ENCODE results near the gene RRAGD. TPM values are rescaled to one million over a fixed set of nuclear protein-coding genes. Genes with fewer than 3 reads are reported as not detected.

The RRAGD gene
- total and polyA plus RNA-seq, 2 experiments from 2014 or later = 11.8 to 28.1 TPM

DNA sequence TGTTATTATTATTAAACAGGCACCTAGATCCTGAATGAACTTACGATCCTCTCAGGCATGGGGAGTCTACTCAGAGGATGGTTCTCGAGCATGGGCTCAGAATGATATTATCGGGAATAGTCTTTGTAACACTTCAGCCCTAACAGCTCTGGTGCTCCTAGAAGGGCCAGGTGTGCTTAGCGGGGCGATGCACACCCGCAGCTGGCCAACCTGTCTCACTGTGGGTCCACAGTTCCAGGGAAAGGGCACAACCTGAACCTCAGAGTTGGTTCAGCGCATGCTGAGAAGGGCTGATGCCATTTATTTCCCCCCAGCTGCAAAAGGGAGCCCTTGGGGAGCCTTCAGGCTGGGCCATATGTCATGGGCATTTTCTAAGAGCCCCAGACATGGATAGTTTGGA lies 26.2 kb downstream of the RRAGD start:
- no peaks in the 10 kb centered on the region for H3K36me3 ChIP-seq (replicated peaks; ENCODE audit: insufficient read depth, low read depth)
- no peak overlapping the region for H2AFZ ChIP-seq
- H3K4me2 ChIP-seq = no peak overlapping the region
- H3K9me3 ChIP-seq (ENCODE audit: low read depth) = no peaks in the 10 kb centered on the region
- no peaks in the 10 kb centered on the region for H3K79me2 ChIP-seq
- no peak overlapping the region for H3K27ac ChIP-seq
- no peaks in the 10 kb centered on the region for H3K27me3 ChIP-seq
- no peak overlapping the region for H3K4me3 ChIP-seq
- no peaks in the 10 kb centered on the region for H3K4me1 ChIP-seq (ENCODE audit: insufficient read depth)
- TF ChIP-seq EZH2phosphoT487 (IDR thresholded peaks at IDR 0.05; ENCODE audit: low read depth, severe bottlenecking, unreplicated experiment) = no peak
- no peak for TF ChIP-seq CTCF (IDR thresholded peaks at IDR 0.05; ENCODE audit: poor library complexity)
- TF ChIP-seq EZH2 (IDR thresholded peaks at IDR 0.05; ENCODE audit: borderline replicate concordance) = no peak
- DNase-seq (ENCODE audit: low spot score) = no peak
- WGBS (ENCODE audit: low lambda C conversion rate, missing lambda C conversion rate) = over 99% methylated on average over 7 of the region's 7 CpGs
- no peaks in the 10 kb centered on the region for H3K9me2 ChIP-seq (replicated peaks; ENCODE audit: insufficient read depth)
- no peaks in the 10 kb centered on the region for H4K20me1 ChIP-seq (ENCODE audit: insufficient read depth, poor library complexity, severe bottlenecking)

GRCh38 chr6:89385156-89385667 lies 26.9 kb downstream of the RRAGD start:
- Histone ChIP-seq H3K9me2 (replicated peaks; ENCODE audit: insufficient read depth) (no peaks in the 10 kb centered on the region), H3K36me3 (replicated peaks; ENCODE audit: insufficient read depth, low read depth) (no peaks in the 10 kb centered on the region), H3K4me1 (ENCODE audit: insufficient read depth) (no peaks in the 10 kb centered on the region), H3K9me3 (ENCODE audit: low read depth) (no peaks in the 10 kb centered on the region), H4K20me1 (ENCODE audit: insufficient read depth, poor library complexity, severe bottlenecking) (no peaks in the 10 kb centered on the region), H3K4me3 (no peak overlapping the region), H3K27me3 (no peaks in the 10 kb centered on the region), H2AFZ (no peak overlapping the region), H3K79me2 (no peaks in the 10 kb centered on the region), H3K27ac (no peak overlapping the region), H3K4me2 (no peak overlapping the region)
- TF ChIP-seq CTCF (IDR thresholded peaks at IDR 0.05; ENCODE audit: poor library complexity) (no peak), EZH2 (IDR thresholded peaks at IDR 0.05; ENCODE audit: borderline replicate concordance) (no peak), EZH2phosphoT487 (IDR thresholded peaks at IDR 0.05; ENCODE audit: low read depth, severe bottlenecking, unreplicated experiment) (no peak)
- 73% methylated on average over 5 of the region's 5 CpGs for WGBS (ENCODE audit: low lambda C conversion rate, missing lambda C conversion rate)
- no peak for DNase-seq (ENCODE audit: low spot score)

- Histone ChIP-seq H3K4me3 (no peak overlapping the region), H3K79me2 (no peaks in the 10 kb centered on the region), H4K20me1 (ENCODE audit: insufficient read depth, poor library complexity, severe bottlenecking) (no peaks in the 10 kb centered on the region), H3K9me3 (ENCODE audit: low read depth) (no peaks in the 10 kb centered on the region), H3K9me2 (replicated peaks; ENCODE audit: insufficient read depth) (no peaks in the 10 kb centered on the region), H3K27me3 (no peaks in the 10 kb centered on the region), H3K27ac (no peak overlapping the region), H3K36me3 (replicated peaks; ENCODE audit: insufficient read depth, low read depth) (no peaks in the 10 kb centered on the region), H3K4me2 (no peak overlapping the region), H3K4me1 (ENCODE audit: insufficient read depth) (no peaks in the 10 kb centered on the region), H2AFZ (no peak overlapping the region)
- DNase-seq (ENCODE audit: low spot score) = no peak
- WGBS (ENCODE audit: low lambda C conversion rate, missing lambda C conversion rate) = 79% methylated on average over 2 of the region's 2 CpGs
- TF ChIP-seq EZH2 (IDR thresholded peaks at IDR 0.05; ENCODE audit: borderline replicate concordance) (no peak), CTCF (IDR thresholded peaks at IDR 0.05; ENCODE audit: poor library complexity) (no peak), EZH2phosphoT487 (IDR thresholded peaks at IDR 0.05; ENCODE audit: low read depth, severe bottlenecking, unreplicated experiment) (no peak)
Measured at GRCh38 chr6:89381031-89381430, 31.0 kb downstream of the RRAGD start.

GRCh38 chr6:89379281-89379680 lies 32.8 kb downstream of the RRAGD start:
- TF ChIP-seq EZH2phosphoT487 (IDR thresholded peaks at IDR 0.05; ENCODE audit: low read depth, severe bottlenecking, unreplicated experiment) (no peak), CTCF (IDR thresholded peaks at IDR 0.05; ENCODE audit: poor library complexity) (no peak), EZH2 (IDR thresholded peaks at IDR 0.05; ENCODE audit: borderline replicate concordance) (no peak)
- 82% methylated on average over 5 of the region's 5 CpGs for WGBS (ENCODE audit: low lambda C conversion rate, missing lambda C conversion rate)
- Histone ChIP-seq H4K20me1 (ENCODE audit: insufficient read depth, poor library complexity, severe bottlenecking) (no peaks in the 10 kb centered on the region), H3K4me3 (no peak overlapping the region), H3K4me1 (ENCODE audit: insufficient read depth) (peaks cover 4% of the 10 kb centered on the region), H3K36me3 (replicated peaks; ENCODE audit: insufficient read depth, low read depth) (no peaks in the 10 kb centered on the region), H3K9me2 (replicated peaks; ENCODE audit: insufficient read depth) (no peaks in the 10 kb centered on the region), H3K27ac (no peak overlapping the region), H3K9me3 (ENCODE audit: low read depth) (no peaks in the 10 kb centered on the region), H3K4me2 (no peak overlapping the region), H3K27me3 (no peaks in the 10 kb centered on the region), H2AFZ (no peak overlapping the region), H3K79me2 (no peaks in the 10 kb centered on the region)
- no peak for DNase-seq (ENCODE audit: low spot score)

Measured in hepatocyte (in vitro differentiated cells).